PC-9 (cell line): ENCODE measurements around the gene KPNA5. TPM values are rescaled to one million over a fixed set of nuclear protein-coding genes. Genes with fewer than 3 reads are reported as not detected.
A peak's percentile ranks its signal among the peaks of the same experiment; 100 is the strongest.

Experiments used
- BruUV-seq: library from RNA; stranded (reverse); fragments of 400-500 nt; replicated peaks from 2 replicates; lab custom pipeline; 2021; lab: Mats Ljungman, UMichigan
- CTCF ChIA-PET: fragments of 300-600 bp; sonication (Branson Sonifier 250); formaldehyde crosslinking; loops from one replicate; lab custom pipeline; 2022; ENCODE audit warnings: antibody characterized with exemption; lab: Charles Lee
- POLR2A ChIA-PET: fragments of 300-600 bp; sonication (Branson Sonifier 250); formaldehyde crosslinking; loops from one replicate; lab custom pipeline; 2022; ENCODE audit warnings: antibody characterized with exemption; ENCODE audit not compliant: unreplicated experiment; lab: Charles Lee
- DNase-seq, 2 experiments: peaks; one replicate each; pipeline versions ENCODE4 v3.0.0 to v3.0.0-alpha.2; 2015 to 2022; ENCODE audit warnings: mixed read lengths in 1 of 2
- H2AFZ ChIP-seq: fragments of 200-600 bp; sonication (generic); 2 replicates; pipeline ENCODE4 v1.8.1; 2017; ENCODE audit warnings: antibody characterized with exemption
- H3F3A ChIP-seq: fragments of 200-600 bp; sonication (generic); 2 replicates; pipeline ENCODE4 v1.8.1; 2017; ENCODE audit warnings: antibody characterized with exemption, mild to moderate bottlenecking, low read depth; ENCODE audit not compliant: insufficient read depth
- H3K27ac ChIP-seq: fragments of 200-600 bp; sonication (generic); 2 replicates; pipeline ENCODE4 v1.6.1; 2016; ENCODE audit warnings: mixed run types
- H3K27me3 ChIP-seq: fragments of 200-600 bp; sonication (generic); 2 replicates; pipeline ENCODE4 v1.6.1; 2016; ENCODE audit warnings: low read depth, mixed run types; ENCODE audit not compliant: insufficient read depth
- H3K36me3 ChIP-seq: fragments of 200-600 bp; sonication (generic); 2 replicates; pipeline ENCODE4 v1.6.1; 2016; ENCODE audit warnings: low read depth, mixed run types
- H3K4me1 ChIP-seq: fragments of 200-600 bp; sonication (generic); replicated peaks from 2 replicates; pipeline ENCODE4 v1.6.1; 2016; ENCODE audit warnings: mixed run types; ENCODE audit not compliant: insufficient read depth
- H3K4me2 ChIP-seq: fragments of 200-600 bp; sonication (generic); 2 replicates; pipeline ENCODE4 v1.6.1; 2017; ENCODE audit warnings: mixed run types
- H3K4me3 ChIP-seq: fragments of 200-600 bp; sonication (generic); 2 replicates; pipeline ENCODE4 v1.6.1; 2016; ENCODE audit warnings: mixed run types
- H3K79me2 ChIP-seq: fragments of 200-600 bp; sonication (generic); 2 replicates; pipeline ENCODE4 v1.6.1; 2017; ENCODE audit warnings: low read depth, mixed run types
- H3K9me2 ChIP-seq: fragments of 200-600 bp; sonication (generic); 2 replicates; pipeline ENCODE4 v1.8.1; 2017; ENCODE audit warnings: mild to moderate bottlenecking; ENCODE audit not compliant: insufficient read depth
- H3K9me3 ChIP-seq: fragments of 200-600 bp; sonication (generic); 2 replicates; pipeline ENCODE4 v1.8.1; 2016; ENCODE audit warnings: low read depth; ENCODE audit not compliant: insufficient read depth
- H4K20me1 ChIP-seq: fragments of 200-600 bp; sonication (generic); 2 replicates; pipeline ENCODE4 v1.8.1; 2017; ENCODE audit not compliant: insufficient read depth
- CTCF ChIP-seq: fragments of 200-600 bp; sonication (generic); conservative IDR thresholded peaks from 2 replicates; pipeline ENCODE4 v1.6.1; 2017; ENCODE audit warnings: mixed run types, antibody characterized with exemption, mild to moderate bottlenecking, moderate library complexity
- EZH2 ChIP-seq: fragments of 200-600 bp; sonication (generic); IDR thresholded peaks from 2 replicates; pipeline ENCODE4 v1.8.0; 2017; ENCODE audit warnings: antibody characterized with exemption, low read depth
- intact Hi-C: fragments of 100-400 bp; cut with micrococcal nuclease; formaldehyde crosslinking; loops from one replicate; pipeline ENCODE4 v1.10.0; 2022; ENCODE audit not compliant: unreplicated experiment
- total RNA-seq: library from RNA; stranded (reverse); gene quantifications from 2 replicates; pipeline ENCODE4 v1.2.3, GENCODE V29; 2021

Gene KPNA5
- total RNA-seq, 1 experiment from 2014 or later: 6.6 TPM

- ChIA-PET CTCF (interaction anchor here (0.6 kb wide), 2 partner anchors 13 to 469 kb away, joined by 3 read pairs; no protein-coding TSS in a partner anchor), POLR2A (interaction anchor here (0.7 kb wide), 1 partner anchor 817 kb away, joined by 3 read pairs; the partner anchor contains the start of gene DCBLD1)
- H3K9me3 ChIP-seq: no peaks in the 10 kb centered on the region
- H3K4me1 ChIP-seq: peaks cover 31% of the 10 kb centered on the region
- H3K4me2 ChIP-seq: peak overlapping the region; percentile 92
- H3K79me2 ChIP-seq: peaks cover 74% of the 10 kb centered on the region
- no TSS peak for BruUV-seq
- no peak overlapping the region for H2AFZ ChIP-seq
- no peak for DNase-seq
- no peaks in the 10 kb centered on the region for H3K9me2 ChIP-seq
- H3K27me3 ChIP-seq: no peaks in the 10 kb centered on the region
- no peak overlapping the region for H3K27ac ChIP-seq
- peaks cover 11% of the 10 kb centered on the region; the same call in 1 of the 2 replicates for H4K20me1 ChIP-seq
- no peaks in the 10 kb centered on the region; the same call in 1 of the 2 replicates for H3F3A ChIP-seq
- intact Hi-C loops: no loop called here
- TF ChIP-seq EZH2 (no peak), CTCF (no peak)
- peak overlapping the region; percentile 79; the same call in 1 of the 2 replicates for H3K4me3 ChIP-seq
- peaks cover 6% of the 10 kb centered on the region; the same call in 1 of the 2 replicates for H3K36me3 ChIP-seq
These were observed 15.5 kb upstream of the KPNA5 start for GRCh38 chr6:116665464-116665863.

- no peak for TF ChIP-seq CTCF
- no peak for TF ChIP-seq EZH2
- H3K27me3 ChIP-seq: no peaks in the 10 kb centered on the region
- no TSS peak for BruUV-seq
- peaks cover 11% of the 10 kb centered on the region; the same call in 1 of the 2 replicates for H4K20me1 ChIP-seq
- H3K36me3 ChIP-seq: peaks cover 6% of the 10 kb centered on the region; the same call in 1 of the 2 replicates
- intact Hi-C loops: no loop called here
- no peak overlapping the region for H3K27ac ChIP-seq
- POLR2A ChIA-PET: no interaction called here
- H3K9me2 ChIP-seq: no peaks in the 10 kb centered on the region
- H2AFZ ChIP-seq: no peak overlapping the region
- no peak for DNase-seq
- H3K4me2 ChIP-seq: peak overlapping the region; percentile 92
- H3F3A ChIP-seq: no peaks in the 10 kb centered on the region; the same call in 1 of the 2 replicates
- no peaks in the 10 kb centered on the region for H3K9me3 ChIP-seq
- peak overlapping the region; percentile 79; the same call in 1 of the 2 replicates for H3K4me3 ChIP-seq
- CTCF ChIA-PET: no interaction called here
- peaks cover 31% of the 10 kb centered on the region for H3K4me1 ChIP-seq
- H3K79me2 ChIP-seq: peaks cover 65% of the 10 kb centered on the region
These were observed 14.1 kb upstream of the KPNA5 start for GRCh38 chr6:116666869-116667268.

GRCh38 chr6:116667623-116668022, 13.4 kb upstream of the KPNA5 start:
- Histone ChIP-seq H3K4me2 (peak overlapping the region; percentile 92), H3K27me3 (no peaks in the 10 kb centered on the region), H2AFZ (peak overlapping the region; percentile 97), H4K20me1 (peaks cover 8% of the 10 kb centered on the region; the same call in 1 of the 2 replicates), H3K4me3 (peak overlapping the region; percentile 79), H3K79me2 (peaks cover 57% of the 10 kb centered on the region), H3K36me3 (peaks cover 6% of the 10 kb centered on the region; the same call in 1 of the 2 replicates), H3K27ac (peak overlapping the region; percentile 70; the same call in 1 of the 2 replicates), H3K9me2 (no peaks in the 10 kb centered on the region), H3K4me1 (peaks cover 31% of the 10 kb centered on the region), H3K9me3 (no peaks in the 10 kb centered on the region), H3F3A (no peaks in the 10 kb centered on the region; the same call in 1 of the 2 replicates)
- no TSS peak for BruUV-seq
- no peak for TF ChIP-seq CTCF
- ChIA-PET POLR2A (interaction anchor here (0.6 kb wide), 1 partner anchor 97 kb away, joined by 4 read pairs; the partner anchor contains the start of gene RWDD1), CTCF (no interaction called here)
- intact Hi-C loops: no loop called here
- DNase-seq: no peak
